Caco-2 (cell line): ENCODE measurements around the gene KPNA6. TPM values are rescaled to one million over a fixed set of nuclear protein-coding genes. Genes with fewer than 3 reads are reported as not detected.

Experiments used
- BruUV-seq: library from RNA; stranded (reverse); fragments of 400-500 nt; replicated peaks from 2 replicates; lab custom pipeline; 2021; lab: Mats Ljungman, UMichigan
- CTCF ChIA-PET: fragments of 300-600 bp; sonication (Branson Sonifier 250); formaldehyde crosslinking; loops from one replicate; lab custom pipeline; 2022; ENCODE audit warnings: antibody characterized with exemption; lab: Charles Lee
- POLR2A ChIA-PET: fragments of 300-600 bp; sonication (Branson Sonifier 250); formaldehyde crosslinking; loops from one replicate; lab custom pipeline; 2022; ENCODE audit warnings: antibody characterized with exemption; lab: Charles Lee
- DNase-seq, 2 experiments: peaks; one replicate each; pipeline versions ENCODE4 v3.0.0 to v3.0.0-alpha.2; 2020 to 2022
- H3K27me3 ChIP-seq: replicated peaks from 2 replicates; pipeline ENCODE4 v1.6.0; 2011; ENCODE audit warnings: low read length; ENCODE audit not compliant: control insufficient read depth, insufficient read depth
- H3K36me3 ChIP-seq: 2 replicates; pipeline ENCODE4 v1.5.1; 2011; ENCODE audit warnings: low read length; ENCODE audit not compliant: control insufficient read depth, insufficient read depth
- H3K4me1 ChIP-seq: fragments of 250-450 bp; sonication (Bioruptor Pico); 2 replicates; pipeline ENCODE4 v1.5.1; 2020; ENCODE audit warnings: mild to moderate bottlenecking
- H3K4me3 ChIP-seq: 2 replicates; pipeline ENCODE4 v1.5.1; 2011; ENCODE audit warnings: low read depth, mild to moderate bottlenecking, control low read depth, low read length
- H3K9me3 ChIP-seq: fragments of 250-450 bp; sonication (Bioruptor Pico); 2 replicates; pipeline ENCODE4 v1.5.1; 2020; ENCODE audit warnings: mild to moderate bottlenecking, moderate library complexity
- H3K27ac Mint-ChIP-seq: one replicate; pipeline ENCODE4 v1.8.0; 2022; ENCODE audit warnings: mixed read lengths; ENCODE audit not compliant: unreplicated experiment
- H3K27me3 Mint-ChIP-seq: one replicate; pipeline ENCODE4 v1.8.0; 2022; ENCODE audit warnings: mixed read lengths; ENCODE audit not compliant: insufficient read depth, unreplicated experiment
- H3K36me3 Mint-ChIP-seq: one replicate; pipeline ENCODE4 v1.8.0; 2022; ENCODE audit warnings: mild to moderate bottlenecking, mixed read lengths; ENCODE audit not compliant: insufficient read depth, unreplicated experiment
- H3K4me1 Mint-ChIP-seq: one replicate; pipeline ENCODE4 v1.8.0; 2022; ENCODE audit warnings: low read depth, mixed read lengths; ENCODE audit not compliant: unreplicated experiment
- H3K4me3 Mint-ChIP-seq: one replicate; pipeline ENCODE4 v1.8.0; 2022; ENCODE audit warnings: mild to moderate bottlenecking, moderate library complexity, mixed read lengths; ENCODE audit not compliant: unreplicated experiment
- H3K9me3 Mint-ChIP-seq: one replicate; pipeline ENCODE4 v1.8.0; 2022; ENCODE audit warnings: mixed read lengths; ENCODE audit not compliant: unreplicated experiment
- CTCF ChIP-seq, 2 experiments: fragments of 200-600 bp in 1 of 2; IDR thresholded peaks; 1 replicate in 1 of 2; 2 replicates in 1 of 2; pipeline versions ENCODE4 v1.5.1 to v1.8.0; 2011 to 2022; ENCODE audit warnings: antibody characterized with exemption in 1 of 2, control low read depth in 1 of 2, inconsistent platforms in 1 of 2, low read depth in 1 of 2, low read length in 1 of 2, mild to moderate bottlenecking in 1 of 2, moderate library complexity in 1 of 2; ENCODE audit not compliant: insufficient read depth in 1 of 2, severe bottlenecking in 1 of 2, unreplicated experiment in 1 of 2
- intact Hi-C: fragments of 100-400 bp; cut with micrococcal nuclease; formaldehyde crosslinking; loops from one replicate; pipeline ENCODE4 v1.10.0; 2022; ENCODE audit not compliant: unreplicated experiment
- microRNA-seq: library from miRNA; unstranded; fragments of <30 nt; microRNA quantifications from one replicate; pipeline ENCODE4 v1.2.0, GENCODE V29; 2022
- total RNA-seq: library from RNA; stranded (reverse); gene quantifications from 2 replicates; pipeline ENCODE4 v1.2.3, GENCODE V29; 2022

Gene KPNA6
- total RNA-seq, 1 experiment from 2014 or later = 52.8 TPM

- no peak for TF ChIP-seq CTCF (IDR thresholded peaks at IDR 0.05; ENCODE audit: insufficient read depth in 1 of 2, low read depth in 1 of 2, low read length in 1 of 2, severe bottlenecking in 1 of 2, unreplicated experiment in 1 of 2)
- POLR2A ChIA-PET = interaction anchor here (0.6 kb wide), 1 partner anchor 112 kb away, joined by 3 read pairs; no protein-coding TSS in a partner anchor
Observed at GRCh38 chr1:32223683-32224082, 115.8 kb downstream of the KPNA6 start.

GRCh38 chr1:32224285-32224684, 116.4 kb downstream of the KPNA6 start:
- no TSS peak for BruUV-seq
- H3K9me3 ChIP-seq = no peaks in the 10 kb centered on the region
- POLR2A ChIA-PET = no interaction called here
- DNase-seq = no peak
- CTCF ChIA-PET = no interaction called here
- intact Hi-C loops = no loop called here
- H3K27ac Mint-ChIP-seq = no peak overlapping the region
- H3K27me3 ChIP-seq = no peaks in the 10 kb centered on the region
- H3K36me3 ChIP-seq = peaks cover 1% of the 10 kb centered on the region; the same call in 1 of the 2 replicates
- H3K36me3 Mint-ChIP-seq = peaks cover 38% of the 10 kb centered on the region
- H3K27me3 Mint-ChIP-seq = no peaks in the 10 kb centered on the region
- H3K4me1 Mint-ChIP-seq = no peaks in the 10 kb centered on the region
- no peak overlapping the region for H3K4me3 Mint-ChIP-seq
- TF ChIP-seq CTCF (IDR thresholded peaks at IDR 0.05; ENCODE audit: insufficient read depth in 1 of 2, low read depth in 1 of 2, low read length in 1 of 2, severe bottlenecking in 1 of 2, unreplicated experiment in 1 of 2) = no peak
- no peak overlapping the region for H3K4me3 ChIP-seq
- no peaks in the 10 kb centered on the region for H3K9me3 Mint-ChIP-seq
- H3K4me1 ChIP-seq = no peaks in the 10 kb centered on the region

More at GRCh38 chr1:32223683-32224082, 115.8 kb downstream of the KPNA6 start:
- CTCF ChIA-PET = no interaction called here
- DNase-seq = no peak
- H3K4me3 Mint-ChIP-seq = no peak overlapping the region
- H3K9me3 Mint-ChIP-seq = no peaks in the 10 kb centered on the region
- H3K27me3 Mint-ChIP-seq = no peaks in the 10 kb centered on the region
- BruUV-seq = no TSS peak
- H3K36me3 ChIP-seq = peaks cover 1% of the 10 kb centered on the region; the same call in 1 of the 2 replicates
- intact Hi-C loops = loop anchor here (2.0 kb wide), 2 partner anchors 69 to 139 kb away; partner anchors contain the start of genes FAM229A, HDAC1 and TSSK3
- no peak overlapping the region for H3K4me3 ChIP-seq
- H3K36me3 Mint-ChIP-seq = peaks cover 33% of the 10 kb centered on the region
- no peaks in the 10 kb centered on the region for H3K27me3 ChIP-seq
- no peaks in the 10 kb centered on the region for H3K4me1 ChIP-seq
- no peaks in the 10 kb centered on the region for H3K9me3 ChIP-seq
- H3K4me1 Mint-ChIP-seq = no peaks in the 10 kb centered on the region
- no peak overlapping the region for H3K27ac Mint-ChIP-seq

Small RNA genes within 50 kb of the gene (microRNA-seq; reads per million reads assigned to microRNA genes)
- not detected for gene MIR5585

Other genes starting within 250 kb of the KPNA6 start
- gene PTP4A2, start 169.7 kb upstream of the KPNA6 start, total RNA-seq = 150 and 169 TPM in 2 replicates
- 131 and 137 TPM in 2 replicates for gene KHDRBS1, start 94.2 kb upstream of the KPNA6 start, total RNA-seq
- 9.8 and 12.1 TPM in 2 replicates for gene TMEM39B, start 35.1 kb upstream of the KPNA6 start, total RNA-seq
- 33.2 and 35.0 TPM in 2 replicates for gene TXLNA, start 71.6 kb downstream of the KPNA6 start, total RNA-seq
- 3.7 and 3.9 TPM in 2 replicates for gene CCDC28B, start 92.5 kb downstream of the KPNA6 start, total RNA-seq
- 3.4 and 3.5 TPM in 2 replicates for gene IQCC, start 97.6 kb downstream of the KPNA6 start, total RNA-seq
- gene DCDC2B, start 101.0 kb downstream of the KPNA6 start, total RNA-seq = not detected in 2 replicates
- 11.5 and 12.0 TPM in 2 replicates for gene TMEM234, start 114.3 kb downstream of the KPNA6 start, total RNA-seq
- 128 and 153 TPM in 2 replicates for gene EIF3I, start 114.4 kb downstream of the KPNA6 start, total RNA-seq
- 0.34 and 0.70 TPM in 2 replicates for gene FAM167B, start 139.2 kb downstream of the KPNA6 start, total RNA-seq
- gene LCK, start 143.2 kb downstream of the KPNA6 start, total RNA-seq = 0.39 TPM in 1 of 2 replicates, not detected in the other
- gene HDAC1, start 184.0 kb downstream of the KPNA6 start, total RNA-seq = 116 and 117 TPM in 2 replicates
- 150 and 159 TPM in 2 replicates for gene MARCKSL1, start 228.2 kb downstream of the KPNA6 start, total RNA-seq